Astrocyte of the spinal cord (primary cell): ENCODE data around the gene C6orf47.
"Not testable (repeated sequence)": the region's sequence is repeated elsewhere in the genome, so short reads cannot be mapped to it uniquely, and the experiment has no call there.

Experiments used
- DNase-seq: peaks from one replicate; pipeline ENCODE4 v3.0.0; 2011; ENCODE audit warnings: low read depth, low spot score
- H3K4me3 ChIP-seq: 2 replicates; pipeline ENCODE4 v1.5.1; 2011; ENCODE audit warnings: low read depth, mild to moderate bottlenecking, low read length, moderate library complexity
- in situ Hi-C: cut with HindIII; loops from 2 replicates; pipeline ENCODE4 v1.10.0; 2017; ENCODE audit warnings: low sequenced_read_pairs
- TF ChIP-seq, protein P1 (sequence below): IDR thresholded peaks from 2 replicates; pipeline ENCODE4 v1.5.1; 2012; ENCODE audit warnings: low read depth, mild to moderate bottlenecking, low read length, inconsistent platforms

The C6orf47 gene, protein sequence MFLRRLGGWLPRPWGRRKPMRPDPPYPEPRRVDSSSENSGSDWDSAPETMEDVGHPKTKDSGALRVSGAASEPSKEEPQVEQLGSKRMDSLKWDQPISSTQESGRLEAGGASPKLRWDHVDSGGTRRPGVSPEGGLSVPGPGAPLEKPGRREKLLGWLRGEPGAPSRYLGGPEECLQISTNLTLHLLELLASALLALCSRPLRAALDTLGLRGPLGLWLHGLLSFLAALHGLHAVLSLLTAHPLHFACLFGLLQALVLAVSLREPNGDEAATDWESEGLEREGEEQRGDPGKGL

DNA sequence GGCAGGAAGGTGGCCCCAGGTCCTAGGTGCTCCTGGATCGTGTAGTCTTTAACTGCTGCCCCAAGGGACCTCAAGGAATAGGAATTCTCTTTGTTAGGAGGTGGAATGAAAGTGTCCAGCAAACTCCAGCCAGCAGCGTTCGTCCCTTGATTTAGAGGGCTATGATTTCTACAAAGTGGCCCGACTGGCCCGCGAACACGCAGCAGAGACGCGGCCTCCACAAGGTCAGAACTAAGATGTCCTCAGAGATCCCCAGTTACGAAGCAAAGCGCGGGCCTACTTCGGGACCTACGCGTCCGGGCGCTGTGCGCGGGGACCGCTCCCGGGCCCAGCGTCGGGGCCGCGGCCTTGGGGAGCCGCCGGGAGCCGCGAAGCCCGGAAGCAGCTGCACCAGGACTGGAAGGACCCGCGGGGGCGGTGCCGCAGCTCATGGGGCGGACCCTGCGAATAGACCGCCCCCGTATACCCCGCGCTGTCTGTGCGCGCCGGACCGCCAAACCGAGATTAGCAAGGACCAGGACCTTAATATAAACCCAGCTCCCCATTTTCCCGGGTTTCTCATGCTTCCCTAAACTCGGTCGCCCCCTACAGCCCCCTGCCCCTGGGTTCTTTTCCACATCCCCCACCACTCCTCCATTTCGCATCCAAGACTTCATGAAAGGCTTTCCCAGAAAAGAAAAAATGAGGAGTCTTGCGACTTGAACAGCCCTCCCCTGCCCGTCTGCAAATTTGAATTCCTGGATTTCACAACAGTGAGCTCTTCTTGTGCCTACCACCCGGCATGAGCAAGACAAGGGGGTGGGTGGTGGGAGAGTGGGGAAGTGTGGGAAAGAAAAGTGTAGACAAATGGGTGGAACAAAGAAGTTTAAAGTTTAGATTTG, at the start of gene C6orf47:
Gene C6orf47, minus strand, starts transcription at position 398 of the 881 bp plus-strand sequence. CDS start 831 bp downstream, outside the sequence.
- peak; percentile 80 for DNase-seq
- peak within 1 kb of the TSS; percentile 61 for H3K4me3 ChIP-seq
- TF ChIP-seq, protein P1, sequence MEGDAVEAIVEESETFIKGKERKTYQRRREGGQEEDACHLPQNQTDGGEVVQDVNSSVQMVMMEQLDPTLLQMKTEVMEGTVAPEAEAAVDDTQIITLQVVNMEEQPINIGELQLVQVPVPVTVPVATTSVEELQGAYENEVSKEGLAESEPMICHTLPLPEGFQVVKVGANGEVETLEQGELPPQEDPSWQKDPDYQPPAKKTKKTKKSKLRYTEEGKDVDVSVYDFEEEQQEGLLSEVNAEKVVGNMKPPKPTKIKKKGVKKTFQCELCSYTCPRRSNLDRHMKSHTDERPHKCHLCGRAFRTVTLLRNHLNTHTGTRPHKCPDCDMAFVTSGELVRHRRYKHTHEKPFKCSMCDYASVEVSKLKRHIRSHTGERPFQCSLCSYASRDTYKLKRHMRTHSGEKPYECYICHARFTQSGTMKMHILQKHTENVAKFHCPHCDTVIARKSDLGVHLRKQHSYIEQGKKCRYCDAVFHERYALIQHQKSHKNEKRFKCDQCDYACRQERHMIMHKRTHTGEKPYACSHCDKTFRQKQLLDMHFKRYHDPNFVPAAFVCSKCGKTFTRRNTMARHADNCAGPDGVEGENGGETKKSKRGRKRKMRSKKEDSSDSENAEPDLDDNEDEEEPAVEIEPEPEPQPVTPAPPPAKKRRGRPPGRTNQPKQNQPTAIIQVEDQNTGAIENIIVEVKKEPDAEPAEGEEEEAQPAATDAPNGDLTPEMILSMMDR = no peak
- in situ Hi-C loops = no loop called here

DNA sequence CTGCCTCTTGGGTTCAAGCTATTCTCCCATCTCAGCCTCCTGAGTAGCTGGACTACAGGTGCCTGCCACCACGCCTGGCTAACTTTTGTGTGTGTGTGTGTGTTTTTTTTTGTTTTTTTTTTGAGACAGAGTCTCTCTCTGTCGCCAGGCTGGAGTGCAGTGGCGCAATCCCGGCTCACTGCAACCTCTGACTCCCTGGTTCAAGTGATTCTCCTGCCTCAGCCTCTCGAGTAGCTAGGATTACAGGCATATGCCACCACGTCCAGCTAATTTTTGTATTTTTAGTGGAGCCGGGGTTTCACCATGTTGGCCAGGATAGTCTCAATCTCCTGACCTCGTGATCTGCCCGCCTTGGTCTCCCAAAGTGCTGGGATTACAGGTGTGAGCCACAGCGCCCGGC, 48.6 kb upstream of the C6orf47 start:
- DNase-seq, in situ Hi-C loops, H3K4me3 ChIP-seq: not testable (repeated sequence)

GRCh38 chr6:31708224-31708623, 47.6 kb upstream of the C6orf47 start:
- DNase-seq = no peak
- TF ChIP-seq, protein P1 = no peak
- H3K4me3 ChIP-seq = no peak overlapping the region
- in situ Hi-C loops = no loop called here

DNA sequence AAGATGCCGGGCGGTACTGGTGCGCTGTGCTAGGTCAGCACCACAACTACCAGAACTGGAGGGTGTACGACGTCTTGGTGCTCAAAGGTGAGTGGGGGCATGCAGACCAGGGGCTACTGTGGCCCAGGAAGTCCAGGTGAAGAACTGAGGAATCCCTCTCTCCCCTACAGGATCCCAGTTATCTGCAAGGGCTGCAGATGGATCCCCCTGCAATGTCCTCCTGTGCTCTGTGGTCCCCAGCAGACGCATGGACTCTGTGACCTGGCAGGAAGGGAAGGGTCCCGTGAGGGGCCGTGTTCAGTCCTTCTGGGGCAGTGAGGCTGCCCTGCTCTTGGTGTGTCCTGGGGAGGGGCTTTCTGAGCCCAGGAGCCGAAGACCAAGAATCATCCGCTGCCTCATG, 47.1 kb upstream of the C6orf47 start:
- DNase-seq = no peak
- TF ChIP-seq, protein P1 = no peak
- H3K4me3 ChIP-seq = no peak overlapping the region
- in situ Hi-C loops = no loop called here

GRCh38 chr6:31706599-31706998, 46.0 kb upstream of the C6orf47 start, which contains the start of gene LY6G6F:
Gene LY6G6F (plus strand): TSS chr6:31706866. CDS start chr6:31706907, 41 bp downstream.
- in situ Hi-C loops = no loop called here
- TF ChIP-seq, protein P1 = no peak
- no peak for DNase-seq
- H3K4me3 ChIP-seq = no peak within 1 kb of the TSS

GRCh38 chr6:31705931-31706330, 45.4 kb upstream of the C6orf47 start:
- no peak overlapping the region for H3K4me3 ChIP-seq
- TF ChIP-seq, protein P1 = no peak
- DNase-seq = no peak
- in situ Hi-C loops = no loop called here
